Endothelial cell of umbilical vein (primary cell): Measurements from ENCODE around the gene AMZ2. TPM values are rescaled to one million over a fixed set of nuclear protein-coding genes. Genes with fewer than 3 reads are reported as not detected.

Experiments
- BruUV-seq: library from RNA; stranded (reverse); fragments of 400-500 nt; replicated peaks from 2 replicates; lab custom pipeline; 2021; lab: Mats Ljungman, UMichigan
- CTCF ChIA-PET: fragments of 300-600, 350-600 bp; sonication (Branson Sonifier 250); formaldehyde crosslinking; loops from one replicate; lab custom pipeline; 2021; ENCODE audit warnings: antibody characterized with exemption, inconsistent platforms; lab: Charles Lee
- POLR2A ChIA-PET: fragments of 300-600, 350-600 bp; sonication (Branson Sonifier 250); formaldehyde crosslinking; loops from one replicate; lab custom pipeline; 2021; ENCODE audit warnings: antibody characterized with exemption, inconsistent platforms; lab: Charles Lee
- DNase-seq: peaks from one replicate; pipeline ENCODE4 v3.0.0-alpha.2; 2011; ENCODE audit warnings: low read depth, low spot score
- FAIRE-seq: peaks from 2 replicates; lab custom pipeline; 2011; peaks lifted over from hg19 to GRCh38; lab: Jason Lieb, UNC
- H2AFZ ChIP-seq: 2 replicates; pipeline ENCODE4 v1.6.0; 2012; ENCODE audit warnings: low read depth, low read length, control low read depth, inconsistent platforms
- H3K27ac ChIP-seq: 2 replicates; pipeline ENCODE4 v1.5.1; 2011; ENCODE audit warnings: low read depth, mild to moderate bottlenecking, control low read depth, low read length, moderate library complexity; ENCODE audit not compliant: insufficient read depth
- H3K27me3 ChIP-seq, 2 experiments: 2 replicates each; pipeline versions ENCODE4 v1.6.0 to v1.6.1; 2011; ENCODE audit warnings: low read length in 2 of 2, mixed read lengths in 1 of 2; ENCODE audit not compliant: control insufficient read depth in 2 of 2, insufficient read depth in 2 of 2
- H3K36me3 ChIP-seq, 2 experiments: 2 replicates in 1 of 2; 3 replicates in 1 of 2; pipeline ENCODE4 v1.5.1; 2011; ENCODE audit warnings: low read length in 2 of 2, mild to moderate bottlenecking in 1 of 2, moderate library complexity in 1 of 2; ENCODE audit not compliant: control insufficient read depth in 2 of 2, insufficient read depth in 2 of 2; ENCODE audit errors: extremely low read depth in 1 of 2
- H3K4me1 ChIP-seq: 3 replicates; pipeline ENCODE4 v1.5.1; 2011; ENCODE audit warnings: mild to moderate bottlenecking, low read length; ENCODE audit not compliant: control insufficient read depth, insufficient read depth; ENCODE audit errors: extremely low read depth
- H3K4me2 ChIP-seq: 2 replicates; pipeline ENCODE4 v1.6.1; 2011; ENCODE audit warnings: low read length, control low read depth, mixed read lengths; ENCODE audit not compliant: insufficient read depth
- H3K4me3 ChIP-seq, 3 experiments: fragments of 200-600 bp in 1 of 3; sonication (generic), shearing (Covaris generic) in 1 of 3; replicated peaks in 1 of 3; 2 replicates each; pipeline ENCODE4 v1.5.1; 2011 to 2016; ENCODE audit warnings: control low read depth in 3 of 3, low read length in 3 of 3, mild to moderate bottlenecking in 2 of 3, inconsistent platforms in 1 of 3, low read depth in 1 of 3, moderate library complexity in 1 of 3; ENCODE audit not compliant: insufficient read depth in 1 of 3
- H3K79me2 ChIP-seq: 2 replicates; pipeline ENCODE4 v1.6.0; 2012; ENCODE audit warnings: low read length, inconsistent platforms; ENCODE audit not compliant: control insufficient read depth, insufficient read depth
- H3K9ac ChIP-seq: replicated peaks from 2 replicates; pipeline ENCODE3; 2011; ENCODE audit warnings: low read length, control low read depth; ENCODE audit not compliant: insufficient read depth; ENCODE audit errors: extremely low read depth
- H3K9me1 ChIP-seq: replicated peaks from 3 replicates; pipeline ENCODE4 v1.6.0; 2011; ENCODE audit warnings: mild to moderate bottlenecking, low read length; ENCODE audit not compliant: control insufficient read depth, insufficient read depth; ENCODE audit errors: extremely low read depth
- H3K9me3 ChIP-seq: replicated peaks from 2 replicates; pipeline ENCODE4 v1.5.1; 2012; ENCODE audit warnings: low read length, inconsistent platforms; ENCODE audit not compliant: control insufficient read depth, insufficient read depth
- H4K20me1 ChIP-seq: replicated peaks from 2 replicates; pipeline ENCODE3; 2011; ENCODE audit warnings: mild to moderate bottlenecking, low read length; ENCODE audit not compliant: control insufficient read depth, insufficient read depth; ENCODE audit errors: extremely low read depth
- CTCF ChIP-seq, 2 donors: IDR thresholded peaks; 1 replicate in 1 of 2; 2 replicates in 1 of 2; pipeline ENCODE4 v1.5.1; 2011; ENCODE audit warnings: low read length in 2 of 2, mild to moderate bottlenecking in 2 of 2, moderate library complexity in 2 of 2, control low read depth in 1 of 2, inconsistent platforms in 1 of 2, low read depth in 1 of 2; ENCODE audit not compliant: insufficient read depth in 1 of 2; ENCODE audit errors: extremely low read depth in 1 of 2
- GATA2 ChIP-seq: IDR thresholded peaks from 2 replicates; pipeline ENCODE4 v1.7.0; 2011; ENCODE audit warnings: low read depth, mild to moderate bottlenecking, moderate library complexity, mixed read lengths, low read length; ENCODE audit not compliant: insufficient read length, insufficient read depth
- JUN ChIP-seq: IDR thresholded peaks from 2 replicates; pipeline ENCODE4 v1.6.1; 2011; ENCODE audit warnings: borderline replicate concordance, low read depth; ENCODE audit not compliant: insufficient read length, insufficient read depth
- MYC ChIP-seq: IDR thresholded peaks from one replicate; pipeline ENCODE4 v1.6.1; 2011; ENCODE audit warnings: mild to moderate bottlenecking, low read depth, low read length
- dilution Hi-C: fragments of 300-500 bp; cut with MboI; formaldehyde crosslinking; loops from one replicate; pipeline ENCODE4 v1.15.0; 2019; ENCODE audit warnings: low sequenced_read_pairs; ENCODE audit not compliant: extremely low pct_ligation_motif_present
- intact Hi-C: fragments of 100-400 bp; cut with micrococcal nuclease; formaldehyde crosslinking; loops from one replicate; pipeline ENCODE4 v1.10.0; 2022
- polyA plus RNA-seq, 4 experiments: library from polyadenylated mRNA; depleted of rRNA in 3 of 4; stranded (reverse) in 3 of 4; unstranded in 1 of 4; fragments of >200 nt; gene quantifications; 2 replicates each; pipeline versions ENCODE4 v1.2.1 to v1.2.3, GENCODE V29; 2011 to 2012; ENCODE audit warnings: missing spikeins in 1 of 4
- total RNA-seq: library from RNA; stranded (reverse); gene quantifications from 2 replicates; pipeline ENCODE4 v1.2.3, GENCODE V29; 2021
- TF ChIP-seq, protein P1 (sequence below): IDR thresholded peaks from 2 replicates; pipeline ENCODE4 v1.6.1; 2011; ENCODE audit not compliant: insufficient read depth, insufficient read length

Gene AMZ2
- total and polyA plus RNA-seq, 2 donors (not counting 3 experiments of a cell fraction or from before 2014, with no cell fraction given): 46.7 to 57.3 TPM

DNA sequence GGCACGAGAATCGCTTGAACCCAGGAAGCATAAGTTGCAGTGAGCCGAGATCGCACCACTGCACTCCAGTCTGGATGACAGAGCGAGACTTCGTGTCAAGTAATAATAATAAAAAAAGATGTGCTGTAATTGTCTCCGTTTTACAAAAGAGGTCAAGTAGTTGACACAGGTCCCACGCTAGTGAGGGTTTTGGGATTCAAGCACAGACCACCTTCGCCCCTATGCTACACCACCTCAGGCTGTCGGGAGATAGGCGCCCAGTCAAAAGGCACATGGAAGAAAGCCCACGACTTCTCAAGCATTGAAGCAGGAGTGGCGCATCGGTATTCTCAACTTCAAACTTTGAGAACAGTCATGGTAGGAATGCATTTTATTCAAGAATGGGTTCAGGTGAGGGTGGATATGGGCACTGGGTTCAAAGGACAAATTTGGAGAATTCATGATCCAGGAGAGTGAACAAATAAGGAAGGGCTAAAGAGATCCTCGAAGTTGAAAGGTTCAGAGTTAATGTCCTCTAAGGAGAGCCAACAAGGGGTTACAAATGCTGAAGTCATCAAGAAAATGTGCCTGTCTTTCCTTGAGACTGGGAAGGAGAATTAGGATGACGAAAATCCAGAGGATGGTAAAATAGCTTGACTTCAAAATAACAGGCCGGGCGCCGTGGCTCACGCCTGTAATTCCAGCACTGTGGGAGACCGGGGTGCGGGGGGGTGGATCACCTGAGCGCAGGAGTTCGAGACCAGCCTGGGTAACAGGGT is 1.4 kb upstream of the AMZ2 start:
- Histone ChIP-seq H3K4me3 (no peak overlapping the region), H3K4me2 (no peak overlapping the region), H3K36me3 (peaks cover 0 to 2% of the 10 kb centered on the region in 2 experiments), H3K9me3 (no peaks in the 10 kb centered on the region), H3K27ac (no peak overlapping the region), H3K9me1 (no peaks in the 10 kb centered on the region), H3K9ac (no peak overlapping the region), H3K79me2 (no peaks in the 10 kb centered on the region), H4K20me1 (no peaks in the 10 kb centered on the region), H2AFZ (no peak overlapping the region), H3K4me1 (peaks cover 8% of the 10 kb centered on the region), H3K27me3 (no peaks in the 10 kb centered on the region)
- TF ChIP-seq, protein P1, sequence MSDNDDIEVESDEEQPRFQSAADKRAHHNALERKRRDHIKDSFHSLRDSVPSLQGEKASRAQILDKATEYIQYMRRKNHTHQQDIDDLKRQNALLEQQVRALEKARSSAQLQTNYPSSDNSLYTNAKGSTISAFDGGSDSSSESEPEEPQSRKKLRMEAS: no peak
- TF ChIP-seq CTCF (IDR thresholded peaks at IDR 0.05; ENCODE audit: extremely low read depth in 1 of 2, insufficient read depth in 1 of 2, low read depth in 1 of 2, low read length in 2 of 2) (no peak), GATA2 (no peak), JUN (no peak), MYC (no peak)
- TSS peak; percentile 52 for BruUV-seq
- intact Hi-C loops: loop anchor here (1.0 to 5.0 kb wide), 2 partner anchors 41 to 211 kb away; partner anchors contain the start of gene WIPI1
- no peak for DNase-seq
- ChIA-PET POLR2A (interaction anchor here (0.7 kb wide), 1 partner anchor 14 kb away, joined by 3 read pairs; no protein-coding TSS in a partner anchor), CTCF (interaction anchor here (1.0 to 2.5 kb wide), 5 partner anchors 9 to 190 kb away, joined by 4 to 12 read pairs (median 5); no protein-coding TSS in a partner anchor)
- FAIRE-seq: peak; percentile 24
- dilution Hi-C loops: no loop called here
